Peyer's patch (tissue), 4 donors: ENCODE measurements around the gene GRIA3. TPM values are rescaled to one million over a fixed set of nuclear protein-coding genes. Genes with fewer than 3 reads are reported as not detected.
A peak's percentile ranks its signal among the peaks of the same experiment; 100 is the strongest.
"Not testable (repeated sequence)": the region's sequence is repeated elsewhere in the genome, so short reads cannot be mapped to it uniquely, and the experiment has no call there.

Experiments used
- DNase-seq, 3 donors: peaks; one replicate each; pipeline ENCODE4 v3.0.0-alpha.2; 2017 to 2019
- H3K27ac ChIP-seq, 4 donors: fragments of 200-600 bp; sonication (generic); one replicate each; pipeline ENCODE4 v1.5.1; 2016 to 2019
- H3K27me3 ChIP-seq, 2 donors: fragments of 200-600 bp; sonication (generic); one replicate each; pipeline ENCODE4 v1.5.1; 2019
- H3K36me3 ChIP-seq, 3 donors: fragments of 200-600 bp; sonication (generic); one replicate each; pipeline ENCODE4 v1.5.1; 2016 to 2019
- H3K4me1 ChIP-seq, 4 donors: fragments of 200-600 bp; sonication (generic); one replicate each; pipeline ENCODE4 v1.5.1; 2016 to 2019
- H3K4me3 ChIP-seq, 4 donors: fragments of 200-600 bp; sonication (generic); 1 replicate in 3 of 4; 2 replicates in 1 of 4; pipeline ENCODE4 v1.5.1; 2016 to 2019; ENCODE audit warnings: mild to moderate bottlenecking in 1 of 4
- H3K9me3 ChIP-seq, 4 donors: fragments of 200-600 bp; sonication (generic); one replicate each; pipeline ENCODE4 v1.5.1; 2016 to 2019; ENCODE audit warnings: mild to moderate bottlenecking in 1 of 4
- CTCF ChIP-seq, 6 experiments: fragments of 450-650 bp in 4 of 6; fragments of 200-600 bp in 2 of 6; sonication (generic) in 1 of 6; IDR thresholded peaks; one replicate each; pipeline ENCODE4 v1.5.1; 2017 to 2019; ENCODE audit warnings: antibody characterized with exemption in 6 of 6, mild to moderate bottlenecking in 3 of 6, moderate library complexity in 1 of 6
- POLR2A ChIP-seq, 2 donors: fragments of 450-650 bp; IDR thresholded peaks; one replicate each; pipeline ENCODE4 v1.5.1; 2017; ENCODE audit warnings: antibody characterized with exemption in 2 of 2, mild to moderate bottlenecking in 2 of 2, moderate library complexity in 2 of 2
- total RNA-seq, 4 donors: library from RNA; depleted of rRNA; stranded (reverse); fragments of >200 nt; gene quantifications; one replicate each; pipeline ENCODE4 v1.1.0, GENCODE V29; 2016

Gene GRIA3
- total RNA-seq, 4 donors from 2014 or later, result 0.47 to 12.4 TPM; not detected in 2

DNA sequence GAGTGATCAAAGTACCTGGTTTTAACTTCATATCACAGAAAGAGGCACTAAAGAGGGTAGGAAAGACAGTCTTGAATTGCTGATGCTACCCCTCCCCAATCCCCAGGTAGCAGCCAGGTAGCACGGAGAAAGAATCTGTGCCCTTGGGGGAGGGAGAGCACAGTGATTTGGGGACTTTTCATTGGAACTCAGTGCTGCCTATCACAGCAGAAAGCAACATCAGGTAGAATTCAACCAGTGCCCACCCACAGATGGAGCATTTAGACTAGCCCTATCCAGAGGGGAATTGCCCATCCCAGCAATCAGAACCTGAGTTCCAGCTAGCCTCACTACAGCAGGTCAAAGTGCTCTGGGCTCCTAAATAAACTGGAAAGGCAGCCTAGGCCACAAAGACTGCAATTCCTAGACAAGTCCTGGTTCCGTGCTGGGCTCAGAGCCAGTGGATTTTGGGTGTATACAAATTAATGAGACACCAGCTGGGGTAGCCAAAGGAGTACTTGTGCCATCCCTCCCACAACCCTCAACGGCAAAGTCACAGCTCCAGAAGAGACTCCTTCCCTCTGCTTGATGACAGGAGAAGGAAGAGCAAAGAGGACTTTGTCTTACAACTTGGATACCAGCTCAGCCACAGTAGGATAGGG is 320.7 kb downstream of the GRIA3 start:
- H3K36me3 ChIP-seq, result no peaks in the 10 kb centered on the region
- H3K27ac ChIP-seq, result no peak overlapping the region
- no peak for DNase-seq
- H3K9me3 ChIP-seq, result no peaks in the 10 kb centered on the region
- TF ChIP-seq POLR2A (IDR thresholded peaks at IDR 0.05) (no peak), CTCF (IDR thresholded peaks at IDR 0.05) (no peak)
- H3K27me3 ChIP-seq, result no peaks in the 10 kb centered on the region
- no peaks in the 10 kb centered on the region for H3K4me1 ChIP-seq
- H3K4me3 ChIP-seq, result no peak overlapping the region

DNA sequence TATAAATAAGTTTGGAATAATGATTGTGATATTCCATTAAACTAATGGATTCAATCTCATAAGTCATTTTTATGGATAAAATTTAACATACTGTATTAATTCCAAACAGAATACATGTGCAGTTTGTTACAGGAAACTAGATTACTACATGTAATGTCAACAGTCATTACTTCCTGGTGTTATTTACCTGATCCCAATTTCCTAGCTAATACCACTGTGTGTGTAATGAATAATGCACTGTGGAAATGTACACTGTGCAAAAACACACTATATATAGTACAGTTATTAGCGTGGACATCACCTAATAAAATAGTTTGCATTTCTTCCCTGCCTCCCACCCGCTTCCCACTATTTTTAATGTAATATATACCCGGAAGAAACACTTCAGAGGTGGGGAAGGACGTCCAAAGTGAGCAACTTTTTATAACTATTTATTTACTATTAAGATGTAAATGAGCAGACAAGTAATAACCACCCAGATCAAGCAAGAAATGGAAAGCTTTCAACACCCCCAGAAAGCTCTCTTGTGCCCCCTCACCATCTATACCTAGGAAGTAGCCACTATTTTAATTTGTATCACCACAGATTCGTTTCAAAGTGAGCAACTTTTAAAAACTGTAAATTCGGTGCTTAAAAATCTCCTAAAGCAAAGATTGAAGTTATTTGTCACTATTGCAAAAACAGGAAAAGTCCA is 329.7 kb downstream of the GRIA3 start:
- Histone ChIP-seq H3K4me3 (peak overlapping the region in 3 of 4 donors; percentile 7 to 25 (median 17)), H3K27ac (peak overlapping the region in 1 of 4 donors; percentile 31), H3K9me3 (no peaks in the 10 kb centered on the region), H3K27me3 (no peaks in the 10 kb centered on the region), H3K4me1 (no peaks in the 10 kb centered on the region), H3K36me3 (no peaks in the 10 kb centered on the region)
- DNase-seq, result no peak
- no peak for TF ChIP-seq POLR2A (IDR thresholded peaks at IDR 0.05)
- no peak for TF ChIP-seq CTCF (IDR thresholded peaks at IDR 0.05)

DNA sequence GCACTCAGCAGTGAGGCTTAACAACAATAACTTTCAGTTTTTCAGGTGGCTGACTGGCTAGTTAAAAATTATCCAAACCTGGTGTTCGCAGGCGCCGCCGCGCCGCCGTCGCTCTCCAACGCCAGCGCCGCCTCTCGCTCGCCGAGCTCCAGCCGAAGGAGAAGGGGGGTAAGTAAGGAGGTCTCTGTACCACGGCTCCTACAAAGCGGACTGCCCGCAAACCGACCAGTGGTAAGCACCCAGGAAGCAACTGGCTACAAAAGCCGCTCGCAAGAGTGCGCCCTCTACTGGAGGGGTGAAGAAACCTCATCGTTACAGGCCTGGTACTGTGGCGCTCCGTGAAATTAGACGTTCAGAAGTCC is 330.2 kb downstream of the GRIA3 start:
- DNase-seq, H3K27me3 ChIP-seq, H3K9me3 ChIP-seq, H3K36me3 ChIP-seq, H3K4me1 ChIP-seq: not testable (repeated sequence)
- Histone ChIP-seq H3K27ac (peak overlapping the region in 1 of 4 donors; percentile 31), H3K4me3 (peak overlapping the region in 3 of 4 donors; percentile 7 to 25 (median 17))
- peak in 2 of 6 experiments; percentile 42 to 45 for TF ChIP-seq CTCF (IDR thresholded peaks at IDR 0.05)

- Histone ChIP-seq H3K4me1 (no peaks in the 10 kb centered on the region), H3K9me3 (no peaks in the 10 kb centered on the region), H3K4me3 (no peak overlapping the region), H3K27ac (no peak overlapping the region), H3K27me3 (no peaks in the 10 kb centered on the region), H3K36me3 (no peaks in the 10 kb centered on the region)
- TF ChIP-seq POLR2A (IDR thresholded peaks at IDR 0.05), result no peak
- TF ChIP-seq CTCF (IDR thresholded peaks at IDR 0.05), result no peak
- no peak for DNase-seq
Observed at GRCh38 chrX:123518791-123519190, 334.7 kb downstream of the GRIA3 start.

- no peaks in the 10 kb centered on the region for H3K4me1 ChIP-seq
- H3K4me3 ChIP-seq, result no peak overlapping the region
- no peaks in the 10 kb centered on the region for H3K36me3 ChIP-seq
- TF ChIP-seq CTCF (IDR thresholded peaks at IDR 0.05) (no peak), POLR2A (IDR thresholded peaks at IDR 0.05) (no peak)
- H3K27me3 ChIP-seq, result no peaks in the 10 kb centered on the region
- no peak for DNase-seq
- H3K9me3 ChIP-seq, result no peaks in the 10 kb centered on the region
- H3K27ac ChIP-seq, result no peak overlapping the region
Observed at GRCh38 chrX:123525123-123525725, 341.1 kb downstream of the GRIA3 start.

GRCh38 chrX:123530726-123531125 is 346.6 kb downstream of the GRIA3 start:
- not testable (repeated sequence) for H3K27ac ChIP-seq, H3K27me3 ChIP-seq, H3K9me3 ChIP-seq, H3K4me1 ChIP-seq, DNase-seq, H3K4me3 ChIP-seq, H3K36me3 ChIP-seq
